GM03348 (cell line): ENCODE data around the gene SOCS4.

Experiments used
- DNase-seq: peaks from one replicate; pipeline ENCODE4 v3.0.0; 2012; ENCODE audit warnings: low spot score

SOCS4 gene

GRCh38 chr14:55085060-55085660 lies 58.1 kb downstream of the SOCS4 start:
- DNase-seq, result no peak

GRCh38 chr14:55086938-55087337 lies 59.9 kb downstream of the SOCS4 start:
- no peak for DNase-seq

DNA sequence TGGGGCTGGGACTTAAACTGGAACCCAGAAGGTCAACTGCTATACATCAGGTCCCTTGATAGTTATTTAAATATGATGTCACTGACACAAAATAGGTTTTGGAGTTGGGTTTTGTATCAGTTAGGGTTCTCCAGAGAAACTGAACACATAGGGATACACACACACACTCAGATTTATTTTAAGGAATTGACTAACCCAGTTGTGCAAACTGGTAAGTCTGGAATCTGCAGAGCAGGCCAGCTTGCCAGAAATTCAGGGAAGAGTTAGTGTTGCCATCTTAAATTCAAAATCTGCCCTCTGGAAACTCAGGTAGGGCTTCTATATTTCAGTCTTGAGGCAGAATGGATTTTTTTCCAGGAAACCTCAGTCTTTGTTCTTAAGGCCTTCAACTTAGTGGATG lies 61.3 kb downstream of the SOCS4 start:
- no peak for DNase-seq

GRCh38 chr14:55092341-55092740 lies 65.3 kb downstream of the SOCS4 start:
- DNase-seq, result peak; percentile 39

- no peak for DNase-seq
These were observed 67.5 kb downstream of the SOCS4 start for GRCh38 chr14:55094292-55095157.

GRCh38 chr14:55097881-55098560 lies 71.0 kb downstream of the SOCS4 start:
- no peak for DNase-seq

DNA sequence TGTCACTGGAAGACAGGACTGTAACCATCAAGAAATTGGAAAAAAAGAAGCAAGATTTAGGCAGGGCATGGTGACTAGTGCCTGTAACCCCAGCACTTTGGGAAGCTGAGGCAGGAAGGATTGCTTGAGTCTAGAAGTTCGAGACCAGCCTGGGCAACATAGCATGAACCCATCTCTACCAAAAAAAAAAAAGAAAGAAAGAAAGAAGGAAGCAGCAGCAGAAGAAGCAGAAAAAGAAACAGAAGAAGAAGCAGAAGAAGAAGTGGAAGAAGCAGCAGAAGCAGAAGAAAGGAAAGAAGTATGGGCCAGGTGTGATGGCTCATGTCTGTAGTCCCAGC lies 71.5 kb downstream of the SOCS4 start:
- no peak for DNase-seq
